ENCODE measurements around the gene FEM1B.

Gene FEM1B

DNA sequence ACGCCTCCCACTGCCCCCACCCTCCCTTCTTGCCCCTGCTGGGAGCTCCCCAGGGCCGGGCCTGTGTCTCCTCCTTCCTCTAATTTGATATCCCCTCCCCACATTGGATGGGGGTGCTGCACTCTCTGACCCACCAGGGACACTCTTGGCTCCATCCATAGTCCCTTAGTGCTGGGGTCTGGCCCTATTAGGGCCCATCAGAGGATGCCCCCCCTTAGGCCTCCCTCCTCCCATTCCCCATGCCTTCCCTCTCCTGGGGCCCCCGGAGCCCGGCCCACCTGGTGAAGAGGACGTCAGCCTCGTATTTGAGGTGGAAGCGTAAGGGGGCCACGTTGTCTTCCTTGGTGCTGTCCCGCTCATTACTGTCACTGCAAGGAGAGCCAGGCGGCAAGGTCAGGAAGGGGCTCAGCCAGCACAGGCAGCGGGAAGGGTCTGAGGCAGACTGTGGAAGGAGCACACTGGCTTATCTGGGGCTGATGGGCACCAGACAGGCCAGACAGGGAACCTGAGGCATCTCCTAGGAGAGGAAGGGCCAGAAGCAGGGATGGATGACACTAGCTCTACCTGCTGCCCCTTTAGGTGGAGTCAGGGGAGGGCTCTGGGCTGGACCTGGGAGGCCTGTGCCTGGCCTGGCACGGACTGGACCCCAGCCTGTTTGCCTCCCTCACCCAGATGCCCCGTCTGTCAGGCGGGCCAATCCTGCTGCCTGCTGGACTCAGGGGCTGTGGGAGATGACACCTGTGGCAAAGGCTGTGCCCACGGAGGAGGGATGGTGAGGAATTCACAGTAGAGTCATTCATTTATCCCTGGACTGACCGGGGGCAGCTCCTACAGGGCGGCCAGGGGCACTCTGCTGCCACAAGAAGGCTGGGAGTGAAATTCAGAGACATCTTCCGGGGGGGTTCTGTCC, 36.2 kb downstream of the FEM1B start:
- ATAC-seq, result no peak
- no peak for TF ChIP-seq ZC3H10 (CRISPR knock-in tag; IDR thresholded peaks at IDR 0.05)
- no peak for TF ChIP-seq RARB (CRISPR knock-in tag; IDR thresholded peaks at IDR 0.05)
- TF ChIP-seq, protein P1, sequence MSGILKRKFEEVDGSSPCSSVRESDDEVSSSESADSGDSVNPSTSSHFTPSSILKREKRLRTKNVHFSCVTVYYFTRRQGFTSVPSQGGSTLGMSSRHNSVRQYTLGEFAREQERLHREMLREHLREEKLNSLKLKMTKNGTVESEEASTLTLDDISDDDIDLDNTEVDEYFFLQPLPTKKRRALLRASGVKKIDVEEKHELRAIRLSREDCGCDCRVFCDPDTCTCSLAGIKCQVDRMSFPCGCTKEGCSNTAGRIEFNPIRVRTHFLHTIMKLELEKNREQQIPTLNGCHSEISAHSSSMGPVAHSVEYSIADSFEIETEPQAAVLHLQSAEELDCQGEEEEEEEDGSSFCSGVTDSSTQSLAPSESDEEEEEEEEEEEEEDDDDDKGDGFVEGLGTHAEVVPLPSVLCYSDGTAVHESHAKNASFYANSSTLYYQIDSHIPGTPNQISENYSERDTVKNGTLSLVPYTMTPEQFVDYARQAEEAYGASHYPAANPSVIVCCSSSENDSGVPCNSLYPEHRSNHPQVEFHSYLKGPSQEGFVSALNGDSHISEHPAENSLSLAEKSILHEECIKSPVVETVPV (CRISPR knock-in tag; IDR thresholded peaks at IDR 0.05), result no peak
- TF ChIP-seq ZFP30 (CRISPR knock-in tag; IDR thresholded peaks at IDR 0.05), result no peak
- TF ChIP-seq ZFP3 (CRISPR knock-in tag; IDR thresholded peaks at IDR 0.05), result no peak
- TF ChIP-seq, protein P2, sequence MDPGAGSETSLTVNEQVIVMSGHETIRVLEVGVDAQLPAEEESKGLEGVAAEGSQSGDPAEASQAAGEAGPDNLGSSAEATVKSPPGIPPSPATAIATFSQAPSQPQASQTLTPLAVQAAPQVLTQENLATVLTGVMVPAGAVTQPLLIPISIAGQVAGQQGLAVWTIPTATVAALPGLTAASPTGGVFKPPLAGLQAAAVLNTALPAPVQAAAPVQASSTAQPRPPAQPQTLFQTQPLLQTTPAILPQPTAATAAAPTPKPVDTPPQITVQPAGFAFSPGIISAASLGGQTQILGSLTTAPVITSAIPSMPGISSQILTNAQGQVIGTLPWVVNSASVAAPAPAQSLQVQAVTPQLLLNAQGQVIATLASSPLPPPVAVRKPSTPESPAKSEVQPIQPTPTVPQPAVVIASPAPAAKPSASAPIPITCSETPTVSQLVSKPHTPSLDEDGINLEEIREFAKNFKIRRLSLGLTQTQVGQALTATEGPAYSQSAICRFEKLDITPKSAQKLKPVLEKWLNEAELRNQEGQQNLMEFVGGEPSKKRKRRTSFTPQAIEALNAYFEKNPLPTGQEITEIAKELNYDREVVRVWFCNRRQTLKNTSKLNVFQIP (CRISPR knock-in tag; IDR thresholded peaks at IDR 0.05; ENCODE audit: borderline replicate concordance, low read depth), result no peak
- TF ChIP-seq BACH2 (CRISPR knock-in tag; IDR thresholded peaks at IDR 0.05; ENCODE audit: borderline replicate concordance), result no peak
- TF ChIP-seq ZNF565 (CRISPR knock-in tag; conservative IDR thresholded peaks at IDR 0.05; ENCODE audit: low read depth), result no peak
- TF ChIP-seq OSR1 (CRISPR knock-in tag; IDR thresholded peaks at IDR 0.05), result no peak
- no peak for TF ChIP-seq PPARA (CRISPR knock-in tag; IDR thresholded peaks at IDR 0.05; ENCODE audit: borderline replicate concordance)
- TF ChIP-seq, protein P3, sequence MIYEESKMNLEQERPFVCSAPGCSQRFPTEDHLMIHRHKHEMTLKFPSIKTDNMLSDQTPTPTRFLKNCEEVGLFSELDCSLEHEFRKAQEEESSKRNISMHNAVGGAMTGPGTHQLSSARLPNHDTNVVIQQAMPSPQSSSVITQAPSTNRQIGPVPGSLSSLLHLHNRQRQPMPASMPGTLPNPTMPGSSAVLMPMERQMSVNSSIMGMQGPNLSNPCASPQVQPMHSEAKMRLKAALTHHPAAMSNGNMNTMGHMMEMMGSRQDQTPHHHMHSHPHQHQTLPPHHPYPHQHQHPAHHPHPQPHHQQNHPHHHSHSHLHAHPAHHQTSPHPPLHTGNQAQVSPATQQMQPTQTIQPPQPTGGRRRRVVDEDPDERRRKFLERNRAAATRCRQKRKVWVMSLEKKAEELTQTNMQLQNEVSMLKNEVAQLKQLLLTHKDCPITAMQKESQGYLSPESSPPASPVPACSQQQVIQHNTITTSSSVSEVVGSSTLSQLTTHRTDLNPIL (CRISPR knock-in tag; IDR thresholded peaks at IDR 0.05; ENCODE audit: low read depth), result no peak
- no peak for TF ChIP-seq GLIS3 (CRISPR knock-in tag; IDR thresholded peaks at IDR 0.05)
- no peak for TF ChIP-seq SNAI2 (CRISPR knock-in tag; IDR thresholded peaks at IDR 0.05)
- TF ChIP-seq TCF4 (CRISPR knock-in tag; IDR thresholded peaks at IDR 0.05; ENCODE audit: borderline replicate concordance), result no peak
- no peak for TF ChIP-seq ZNF70 (CRISPR knock-in tag; IDR thresholded peaks at IDR 0.05)

DNA sequence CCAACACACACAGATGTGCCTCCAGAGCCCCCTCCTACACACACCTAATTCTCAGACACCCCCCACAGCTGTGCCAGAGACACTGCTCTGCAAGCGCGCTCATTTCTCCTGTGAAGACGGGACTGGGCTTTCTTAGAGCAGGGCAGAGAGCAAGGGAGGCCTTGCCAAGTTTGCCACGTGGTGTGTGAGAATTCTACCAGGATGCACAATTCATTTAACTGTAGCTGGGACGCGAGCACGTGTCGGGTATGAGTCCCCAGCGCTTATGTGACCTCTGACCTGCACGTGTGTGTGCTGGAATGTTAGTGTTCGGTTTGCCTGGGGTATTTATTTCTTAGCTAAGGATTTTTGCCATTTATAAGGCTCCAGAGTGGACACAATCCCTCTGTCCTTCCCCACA, 37.0 kb downstream of the FEM1B start:
- TF ChIP-seq ARNTL (CRISPR knock-in tag; IDR thresholded peaks at IDR 0.05; ENCODE audit: borderline replicate concordance, low read depth), result no peak
- TF ChIP-seq ZC3H10 (CRISPR knock-in tag; IDR thresholded peaks at IDR 0.05), result no peak
- TF ChIP-seq, protein P1 (CRISPR knock-in tag; IDR thresholded peaks at IDR 0.05), result no peak
- no peak for ATAC-seq

DNA sequence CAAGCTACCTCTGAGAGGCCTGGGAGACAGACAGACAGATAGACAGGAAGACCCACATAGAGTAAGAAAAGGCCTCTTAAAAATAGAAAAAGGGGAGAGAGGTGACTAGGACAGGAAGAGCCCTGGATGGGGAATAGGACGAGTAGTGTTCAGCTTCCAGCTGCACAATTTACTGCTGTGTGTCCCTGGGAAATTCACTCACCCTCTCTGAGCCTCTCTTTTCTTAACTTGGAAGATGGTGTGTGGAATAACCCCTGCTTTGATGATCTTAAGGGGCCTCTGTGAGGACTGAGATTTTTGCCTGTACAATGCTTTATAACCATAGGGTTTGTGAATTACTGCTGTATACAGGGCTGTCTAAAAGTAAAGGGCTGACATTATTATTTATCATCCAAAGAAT, 37.5 kb downstream of the FEM1B start:
- no peak for ATAC-seq

More for the DNA sequence above, 37.5 kb downstream of the FEM1B start:
- no peak for TF ChIP-seq ZNF8 (CRISPR knock-in tag; IDR thresholded peaks at IDR 0.05)
- no peak for TF ChIP-seq SNAI2 (CRISPR knock-in tag; IDR thresholded peaks at IDR 0.05)
- TF ChIP-seq ARNTL (CRISPR knock-in tag; IDR thresholded peaks at IDR 0.05; ENCODE audit: borderline replicate concordance, low read depth), result no peak
- TF ChIP-seq, protein P4, sequence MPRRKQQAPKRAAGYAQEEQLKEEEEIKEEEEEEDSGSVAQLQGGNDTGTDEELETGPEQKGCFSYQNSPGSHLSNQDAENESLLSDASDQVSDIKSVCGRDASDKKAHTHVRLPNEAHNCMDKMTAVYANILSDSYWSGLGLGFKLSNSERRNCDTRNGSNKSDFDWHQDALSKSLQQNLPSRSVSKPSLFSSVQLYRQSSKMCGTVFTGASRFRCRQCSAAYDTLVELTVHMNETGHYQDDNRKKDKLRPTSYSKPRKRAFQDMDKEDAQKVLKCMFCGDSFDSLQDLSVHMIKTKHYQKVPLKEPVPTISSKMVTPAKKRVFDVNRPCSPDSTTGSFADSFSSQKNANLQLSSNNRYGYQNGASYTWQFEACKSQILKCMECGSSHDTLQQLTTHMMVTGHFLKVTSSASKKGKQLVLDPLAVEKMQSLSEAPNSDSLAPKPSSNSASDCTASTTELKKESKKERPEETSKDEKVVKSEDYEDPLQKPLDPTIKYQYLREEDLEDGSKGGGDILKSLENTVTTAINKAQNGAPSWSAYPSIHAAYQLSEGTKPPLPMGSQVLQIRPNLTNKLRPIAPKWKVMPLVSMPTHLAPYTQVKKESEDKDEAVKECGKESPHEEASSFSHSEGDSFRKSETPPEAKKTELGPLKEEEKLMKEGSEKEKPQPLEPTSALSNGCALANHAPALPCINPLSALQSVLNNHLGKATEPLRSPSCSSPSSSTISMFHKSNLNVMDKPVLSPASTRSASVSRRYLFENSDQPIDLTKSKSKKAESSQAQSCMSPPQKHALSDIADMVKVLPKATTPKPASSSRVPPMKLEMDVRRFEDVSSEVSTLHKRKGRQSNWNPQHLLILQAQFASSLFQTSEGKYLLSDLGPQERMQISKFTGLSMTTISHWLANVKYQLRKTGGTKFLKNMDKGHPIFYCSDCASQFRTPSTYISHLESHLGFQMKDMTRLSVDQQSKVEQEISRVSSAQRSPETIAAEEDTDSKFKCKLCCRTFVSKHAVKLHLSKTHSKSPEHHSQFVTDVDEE (CRISPR knock-in tag; IDR thresholded peaks at IDR 0.05), result no peak
- TF ChIP-seq, protein P3 (CRISPR knock-in tag; IDR thresholded peaks at IDR 0.05; ENCODE audit: low read depth), result no peak
- TF ChIP-seq ZNF70 (CRISPR knock-in tag; IDR thresholded peaks at IDR 0.05), result no peak
- no peak for TF ChIP-seq ISL1 (CRISPR knock-in tag; IDR thresholded peaks at IDR 0.05)
- TF ChIP-seq TCF4 (CRISPR knock-in tag; IDR thresholded peaks at IDR 0.05; ENCODE audit: borderline replicate concordance), result no peak
- no peak for TF ChIP-seq ZC3H10 (CRISPR knock-in tag; IDR thresholded peaks at IDR 0.05)
- no peak for TF ChIP-seq TOX (CRISPR knock-in tag; IDR thresholded peaks at IDR 0.05; ENCODE audit: borderline replicate concordance)

All from SK-N-SH treated with all-trans-retinoic acid at 6 μM for 48 hours (cell line).